Activated CD8-positive, alpha-beta memory T cell treated with anti-CD3 and anti-CD28 coated beads, Interleukin-2, amount 10 ng/mL, durations not matched to agents 7 days and 5 days (primary cell): Measurements from ENCODE around the gene CACNA1C. TPM values are rescaled to one million over a fixed set of nuclear protein-coding genes. Genes with fewer than 3 reads are reported as not detected.

Source experiments
- ATAC-seq: fragments of 150-1000 bp; cut with Tn5 transposase; one replicate; pipeline ENCODE4 v1.10.0; 2021; ENCODE audit warnings: moderate library complexity
- CTCF ChIA-PET: fragments of 350-600 bp; sonication (Branson Sonifier 250); formaldehyde crosslinking; loops from one replicate; lab custom pipeline; 2021; ENCODE audit warnings: antibody characterized with exemption; lab: Charles Lee
- DNase-seq: peaks from one replicate; pipeline ENCODE4 v3.0.0-alpha.2; 2020
- H3K27ac Mint-ChIP-seq: one replicate; pipeline ENCODE4 v1.8.0; 2021; ENCODE audit warnings: mild to moderate bottlenecking, mixed read lengths
- H3K27me3 Mint-ChIP-seq: one replicate; pipeline ENCODE4 v1.8.0; 2021; ENCODE audit warnings: mixed read lengths
- H3K36me3 Mint-ChIP-seq: one replicate; pipeline ENCODE4 v1.8.0; 2021; ENCODE audit warnings: mild to moderate bottlenecking, mixed read lengths
- H3K4me1 Mint-ChIP-seq: one replicate; pipeline ENCODE4 v1.8.0; 2021; ENCODE audit warnings: mixed read lengths
- H3K4me3 Mint-ChIP-seq: one replicate; pipeline ENCODE4 v1.8.0; 2021; ENCODE audit warnings: mild to moderate bottlenecking, moderate library complexity, mixed read lengths
- H3K9me3 Mint-ChIP-seq: one replicate; pipeline ENCODE4 v1.8.0; 2022; ENCODE audit warnings: low read depth, mixed read lengths
- total RNA-seq, 2 experiments: library from RNA; stranded (reverse); gene quantifications; one replicate each; pipeline ENCODE4 v1.2.3, GENCODE V29; 2021

The CACNA1C gene
- total RNA-seq, 2 experiments from 2014 or later: 0.14 to 0.26 TPM

- H3K9me3 Mint-ChIP-seq: no peaks in the 10 kb centered on the region
- ATAC-seq (no peak), DNase-seq (no peak)
- peaks cover 30% of the 10 kb centered on the region for H3K27me3 Mint-ChIP-seq
- no peak overlapping the region for H3K27ac Mint-ChIP-seq
- no peak overlapping the region for H3K4me3 Mint-ChIP-seq
- no peaks in the 10 kb centered on the region for H3K4me1 Mint-ChIP-seq
- no peaks in the 10 kb centered on the region for H3K36me3 Mint-ChIP-seq
- CTCF ChIA-PET: no interaction called here
These were observed 270.9 kb downstream of the CACNA1C start for GRCh38 chr12:2323532-2324255.

GRCh38 chr12:2324387-2324786 lies 271.6 kb downstream of the CACNA1C start:
- ATAC-seq (no peak), DNase-seq (no peak)
- Mint-ChIP-seq H3K4me3 (no peak overlapping the region), H3K36me3 (no peaks in the 10 kb centered on the region), H3K27me3 (peaks cover 36% of the 10 kb centered on the region), H3K9me3 (no peaks in the 10 kb centered on the region), H3K27ac (no peak overlapping the region), H3K4me1 (no peaks in the 10 kb centered on the region)
- CTCF ChIA-PET: no interaction called here

GRCh38 chr12:2325519-2325918 lies 272.7 kb downstream of the CACNA1C start:
- Mint-ChIP-seq H3K27ac (no peak overlapping the region), H3K36me3 (no peaks in the 10 kb centered on the region), H3K9me3 (no peaks in the 10 kb centered on the region), H3K4me3 (no peak overlapping the region), H3K27me3 (peaks cover 43% of the 10 kb centered on the region), H3K4me1 (no peaks in the 10 kb centered on the region)
- ATAC-seq (no peak), DNase-seq (no peak)
- CTCF ChIA-PET: no interaction called here

DNA sequence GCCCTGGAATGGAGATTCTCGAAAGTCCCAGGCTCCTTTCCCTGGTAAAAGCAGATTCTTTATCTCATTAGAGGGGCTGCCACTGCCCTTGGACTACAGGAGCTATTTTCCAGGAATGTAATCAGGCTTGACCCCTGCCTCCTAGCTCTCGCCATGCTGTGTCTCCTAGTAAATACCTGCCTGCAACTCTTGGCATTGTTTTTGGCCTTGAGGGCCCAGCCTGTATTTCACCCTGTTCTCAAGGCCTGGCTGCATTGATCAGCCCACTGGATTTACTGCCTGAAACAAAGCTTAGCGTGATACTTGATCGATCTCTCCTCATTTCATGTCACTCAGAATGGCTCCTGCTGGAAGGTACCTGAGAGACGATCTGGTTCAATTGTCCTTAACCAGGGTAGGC lies 273.7 kb downstream of the CACNA1C start:
- Mint-ChIP-seq H3K36me3 (no peaks in the 10 kb centered on the region), H3K4me3 (no peak overlapping the region), H3K9me3 (no peaks in the 10 kb centered on the region), H3K27me3 (peaks cover 46% of the 10 kb centered on the region), H3K27ac (no peak overlapping the region), H3K4me1 (no peaks in the 10 kb centered on the region)
- DNase-seq: no peak
- no peak for ATAC-seq
- CTCF ChIA-PET: no interaction called here

DNA sequence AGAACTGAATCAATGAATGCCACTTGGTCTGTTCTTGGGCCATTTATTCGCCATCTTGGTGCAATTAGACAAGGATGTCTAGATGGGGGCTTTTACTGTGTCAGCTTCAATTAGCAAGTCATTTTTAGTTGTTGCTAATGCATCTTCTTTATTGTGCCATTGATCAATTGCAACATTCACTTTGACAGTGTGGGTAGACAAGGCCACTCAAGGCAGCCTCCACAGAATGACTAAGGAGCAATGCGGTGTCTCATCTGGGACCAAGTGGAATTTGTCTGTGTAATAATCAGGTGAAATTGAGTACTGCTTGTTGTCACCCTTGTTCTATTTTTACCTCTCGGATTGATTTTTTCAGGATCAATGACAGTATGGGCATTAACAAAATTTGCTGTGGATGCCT lies 275.9 kb downstream of the CACNA1C start:
- CTCF ChIA-PET: no interaction called here
- H3K27ac Mint-ChIP-seq: no peak overlapping the region
- no peak for DNase-seq
- H3K27me3 Mint-ChIP-seq: peaks cover 39% of the 10 kb centered on the region
- H3K4me3 Mint-ChIP-seq: no peak overlapping the region
- H3K4me1 Mint-ChIP-seq: no peaks in the 10 kb centered on the region
- no peak for ATAC-seq
- H3K36me3 Mint-ChIP-seq: no peaks in the 10 kb centered on the region
- no peaks in the 10 kb centered on the region for H3K9me3 Mint-ChIP-seq

GRCh38 chr12:2329661-2330210 lies 276.9 kb downstream of the CACNA1C start:
- ATAC-seq (no peak), DNase-seq (no peak)
- no peaks in the 10 kb centered on the region for H3K36me3 Mint-ChIP-seq
- CTCF ChIA-PET: no interaction called here
- no peak overlapping the region for H3K4me3 Mint-ChIP-seq
- no peak overlapping the region for H3K27ac Mint-ChIP-seq
- H3K27me3 Mint-ChIP-seq: peaks cover 39% of the 10 kb centered on the region
- H3K9me3 Mint-ChIP-seq: no peaks in the 10 kb centered on the region
- no peaks in the 10 kb centered on the region for H3K4me1 Mint-ChIP-seq

DNA sequence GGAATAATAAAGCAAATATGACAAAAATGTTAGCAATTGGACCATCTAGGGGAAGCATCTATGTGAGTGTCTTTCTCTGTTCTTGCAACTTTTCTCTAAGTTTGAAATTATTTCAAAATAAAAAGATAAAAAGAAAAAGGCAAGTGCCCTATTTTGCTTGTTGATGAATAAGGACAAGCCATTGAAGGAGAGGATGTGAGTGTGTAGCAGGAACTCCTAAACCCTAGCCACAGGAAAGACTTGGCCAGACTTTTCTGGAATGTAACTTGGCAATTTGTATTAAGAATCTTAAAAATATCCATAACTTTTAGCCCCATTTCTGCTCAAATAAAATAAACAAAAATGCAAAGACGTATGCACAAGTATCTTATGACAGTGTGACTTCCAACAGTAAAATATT lies 279.4 kb downstream of the CACNA1C start:
- H3K9me3 Mint-ChIP-seq: no peaks in the 10 kb centered on the region
- H3K27me3 Mint-ChIP-seq: peaks cover 40% of the 10 kb centered on the region
- H3K27ac Mint-ChIP-seq: no peak overlapping the region
- no peak overlapping the region for H3K4me3 Mint-ChIP-seq
- CTCF ChIA-PET: no interaction called here
- DNase-seq (no peak), ATAC-seq (no peak)
- H3K36me3 Mint-ChIP-seq: no peaks in the 10 kb centered on the region
- H3K4me1 Mint-ChIP-seq: no peaks in the 10 kb centered on the region

DNA sequence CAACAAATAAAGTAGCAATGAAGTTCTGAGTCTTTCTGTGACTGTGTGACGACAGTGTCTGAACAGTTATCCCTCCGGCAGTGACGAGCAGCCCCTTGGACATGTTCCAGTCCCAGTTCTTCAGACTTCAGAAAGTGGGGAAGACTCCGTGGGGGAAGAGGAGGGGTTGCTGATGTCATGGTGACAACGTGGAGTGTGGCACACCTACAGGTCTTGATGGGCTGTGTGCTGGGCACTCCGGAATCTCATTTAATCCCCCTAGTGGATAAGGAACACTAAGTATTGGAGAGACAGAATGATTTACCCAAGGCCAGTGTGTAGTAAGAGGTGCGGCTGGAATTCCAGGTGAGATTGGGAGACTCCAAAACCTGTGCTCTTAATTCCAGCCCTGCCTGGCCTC lies 280.2 kb downstream of the CACNA1C start:
- H3K4me3 Mint-ChIP-seq: no peak overlapping the region
- ATAC-seq (no peak), DNase-seq (no peak)
- H3K4me1 Mint-ChIP-seq: no peaks in the 10 kb centered on the region
- CTCF ChIA-PET: no interaction called here
- no peaks in the 10 kb centered on the region for H3K9me3 Mint-ChIP-seq
- H3K27me3 Mint-ChIP-seq: peaks cover 40% of the 10 kb centered on the region
- H3K36me3 Mint-ChIP-seq: no peaks in the 10 kb centered on the region
- H3K27ac Mint-ChIP-seq: no peak overlapping the region

DNA sequence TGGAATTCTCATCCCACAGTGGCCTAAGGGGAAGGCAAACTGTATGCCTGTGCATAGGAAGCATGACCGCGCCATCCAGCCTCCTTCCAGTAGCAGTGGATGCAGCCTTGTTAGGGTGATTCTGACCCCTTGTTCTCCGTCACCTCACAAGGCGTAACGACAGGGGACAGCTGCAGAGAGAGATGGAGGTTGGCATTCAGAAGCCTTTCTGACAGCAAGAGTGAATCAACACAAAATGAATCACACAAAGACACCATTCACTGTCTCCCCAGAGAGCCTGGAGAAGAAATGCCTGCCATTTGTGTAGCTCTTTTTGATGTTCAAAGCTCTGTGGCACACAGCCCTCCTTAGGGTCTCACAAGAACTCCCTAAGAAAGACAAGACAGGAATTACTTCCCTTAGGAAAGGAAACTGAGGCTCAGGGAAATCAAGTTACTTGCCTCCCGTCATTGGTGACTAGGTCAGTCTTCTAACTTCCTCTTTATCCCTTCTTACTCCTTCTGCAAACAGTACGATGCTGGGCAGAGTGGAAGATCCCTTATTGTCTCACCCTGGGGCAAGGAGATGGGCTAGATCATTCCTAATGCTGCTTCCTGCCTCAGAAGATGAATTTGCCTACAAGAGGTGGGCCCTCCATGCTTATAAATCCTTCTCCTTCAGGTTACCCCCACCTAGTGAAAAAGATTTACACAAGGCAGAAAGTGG lies 280.9 kb downstream of the CACNA1C start:
- DNase-seq: no peak
- ATAC-seq: no peak
- CTCF ChIA-PET: no interaction called here
- Mint-ChIP-seq H3K36me3 (no peaks in the 10 kb centered on the region), H3K27ac (no peak overlapping the region), H3K9me3 (no peaks in the 10 kb centered on the region), H3K27me3 (peaks cover 34% of the 10 kb centered on the region), H3K4me1 (no peaks in the 10 kb centered on the region), H3K4me3 (no peak overlapping the region)

GRCh38 chr12:2334271-2334670 lies 281.5 kb downstream of the CACNA1C start:
- ATAC-seq (no peak), DNase-seq (no peak)
- no peak overlapping the region for H3K4me3 Mint-ChIP-seq
- CTCF ChIA-PET: no interaction called here
- no peak overlapping the region for H3K27ac Mint-ChIP-seq
- no peaks in the 10 kb centered on the region for H3K4me1 Mint-ChIP-seq
- no peaks in the 10 kb centered on the region for H3K36me3 Mint-ChIP-seq
- no peaks in the 10 kb centered on the region for H3K9me3 Mint-ChIP-seq
- H3K27me3 Mint-ChIP-seq: peaks cover 27% of the 10 kb centered on the region

GRCh38 chr12:2334689-2335088 lies 281.9 kb downstream of the CACNA1C start:
- CTCF ChIA-PET: no interaction called here
- Mint-ChIP-seq H3K27me3 (peaks cover 23% of the 10 kb centered on the region), H3K36me3 (no peaks in the 10 kb centered on the region), H3K4me1 (no peaks in the 10 kb centered on the region), H3K27ac (no peak overlapping the region), H3K4me3 (no peak overlapping the region), H3K9me3 (no peaks in the 10 kb centered on the region)
- DNase-seq: no peak
- no peak for ATAC-seq

DNA sequence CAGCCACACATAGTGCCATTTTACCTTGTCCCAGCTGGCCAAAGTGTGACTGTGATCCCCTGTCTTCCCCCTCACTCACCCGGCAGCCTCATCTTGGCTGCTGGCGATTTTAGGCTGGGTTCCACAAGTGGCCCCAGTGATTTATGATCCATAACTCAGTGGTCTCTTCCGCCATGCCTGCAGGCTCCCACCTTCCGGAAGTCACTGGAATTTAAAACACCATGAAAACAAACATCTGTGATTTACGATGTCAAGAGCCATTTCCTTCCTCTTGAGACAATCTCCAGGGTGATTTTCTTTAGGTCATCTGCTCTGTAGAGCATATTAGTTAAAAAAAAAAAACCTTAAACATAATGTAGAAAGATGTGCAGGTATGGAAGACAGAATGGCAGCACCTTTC lies 282.3 kb downstream of the CACNA1C start:
- no peak overlapping the region for H3K27ac Mint-ChIP-seq
- no peaks in the 10 kb centered on the region for H3K4me1 Mint-ChIP-seq
- H3K9me3 Mint-ChIP-seq: no peaks in the 10 kb centered on the region
- DNase-seq: no peak
- no peak overlapping the region for H3K4me3 Mint-ChIP-seq
- no peaks in the 10 kb centered on the region for H3K36me3 Mint-ChIP-seq
- CTCF ChIA-PET: no interaction called here
- no peak for ATAC-seq
- H3K27me3 Mint-ChIP-seq: peaks cover 21% of the 10 kb centered on the region

- no peak overlapping the region for H3K27ac Mint-ChIP-seq
- no peaks in the 10 kb centered on the region for H3K4me1 Mint-ChIP-seq
- H3K4me3 Mint-ChIP-seq: no peak overlapping the region
- no peaks in the 10 kb centered on the region for H3K36me3 Mint-ChIP-seq
- H3K27me3 Mint-ChIP-seq: peaks cover 19% of the 10 kb centered on the region
- H3K9me3 Mint-ChIP-seq: no peaks in the 10 kb centered on the region
- DNase-seq: no peak
- ATAC-seq: no peak
- CTCF ChIA-PET: no interaction called here
These were observed 282.7 kb downstream of the CACNA1C start for GRCh38 chr12:2335513-2335912.

GRCh38 chr12:2335916-2336315 lies 283.1 kb downstream of the CACNA1C start:
- H3K4me3 Mint-ChIP-seq: no peak overlapping the region
- H3K27ac Mint-ChIP-seq: no peak overlapping the region
- no peak for DNase-seq
- no peaks in the 10 kb centered on the region for H3K4me1 Mint-ChIP-seq
- H3K9me3 Mint-ChIP-seq: no peaks in the 10 kb centered on the region
- H3K27me3 Mint-ChIP-seq: peaks cover 17% of the 10 kb centered on the region
- ATAC-seq: no peak
- CTCF ChIA-PET: no interaction called here
- no peaks in the 10 kb centered on the region for H3K36me3 Mint-ChIP-seq
